A549 (cell line): ENCODE measurements around the gene TPST1.

Experiments used
- BCL3 ChIP-seq: fragments of >200 bp; sonication (Bioruptor Twin); formaldehyde crosslinking; IDR thresholded peaks from 3 replicates; pipeline ENCODE4 v1.6.1; 2016
- CBX2 ChIP-seq: fragments of 200-600 bp; sonication (generic); IDR thresholded peaks from 2 replicates; pipeline ENCODE4 v1.6.1; 2016; ENCODE audit warnings: low read depth, mild to moderate bottlenecking, borderline replicate concordance
- CTCF ChIP-seq: fragments of >200 bp; sonication (Bioruptor Twin); formaldehyde crosslinking; IDR thresholded peaks from 3 replicates; pipeline ENCODE4 v1.5.1; 2016
- HMGXB4 ChIP-seq: fragments of 250-450 bp; sonication (Bioruptor Pico); IDR thresholded peaks from 2 replicates; pipeline ENCODE4 v1.5.0; 2021; ENCODE audit warnings: mild to moderate bottlenecking, moderate library complexity, borderline replicate concordance
- MAFK ChIP-seq: fragments of 450-650 bp; IDR thresholded peaks from 2 replicates; pipeline ENCODE4 v1.6.1; 2014; ENCODE audit not compliant: partially characterized antibody
- MAX ChIP-seq: IDR thresholded peaks from 2 replicates; pipeline ENCODE4 v1.6.1; 2012
- POLR2A ChIP-seq: IDR thresholded peaks from 2 replicates; pipeline ENCODE4 v1.6.1; 2012; ENCODE audit warnings: mild to moderate bottlenecking, low read length
- RCOR1 ChIP-seq: fragments of 150-350 bp; IDR thresholded peaks from 2 replicates; pipeline ENCODE4 v1.6.1; 2014; ENCODE audit warnings: antibody characterized with exemption, low read length, low read depth
- ZSCAN20 ChIP-seq: fragments of 250-450 bp; sonication (Bioruptor Pico); IDR thresholded peaks from 2 replicates; pipeline ENCODE4 v1.8.0; 2022; ENCODE audit warnings: mild to moderate bottlenecking, moderate library complexity
- TF ChIP-seq, protein P1 (sequence below): fragments of 200-600 bp; sonication (generic); IDR thresholded peaks from 2 replicates; pipeline ENCODE4 v1.6.1; 2016; ENCODE audit warnings: antibody characterized with exemption, mild to moderate bottlenecking, moderate library complexity

DNA sequence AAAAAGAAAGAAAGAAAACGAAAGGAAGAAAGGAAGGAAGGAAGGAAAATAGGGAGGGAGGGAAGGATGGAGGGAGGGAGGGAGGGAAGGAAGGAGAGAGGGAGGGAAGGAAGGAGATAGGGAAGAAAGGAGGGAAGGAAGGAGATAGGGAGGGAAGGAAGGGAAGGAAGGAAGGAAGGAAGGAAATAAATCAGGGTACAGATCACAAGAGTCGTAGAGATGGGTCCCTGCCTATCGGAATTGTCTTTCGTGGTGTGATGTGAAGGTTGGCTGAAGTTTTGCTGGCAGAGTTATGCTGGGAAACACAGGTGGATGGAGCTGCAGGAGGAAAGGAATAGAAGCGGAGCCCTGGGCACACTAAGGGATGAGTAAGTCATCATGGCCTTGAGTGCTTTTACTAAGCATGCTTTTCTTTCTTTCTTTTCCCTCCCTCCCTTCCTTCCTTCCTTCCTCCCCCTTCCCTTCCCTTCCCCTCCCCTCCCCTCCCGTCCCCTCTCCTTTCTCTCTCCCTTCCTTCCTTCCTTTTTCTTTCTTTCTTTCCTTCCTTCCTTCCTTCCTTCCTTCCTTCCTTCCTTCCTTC is 11.9 kb upstream of the TPST1 start:
- TF ChIP-seq ZSCAN20 (CRISPR knock-in tag) (no peak), CTCF (no peak), BCL3 (no peak), POLR2A (no peak), CBX2 (no peak), RCOR1 (no peak), MAX (no peak), HMGXB4 (no peak), MAFK (no peak)
- TF ChIP-seq, protein P1, sequence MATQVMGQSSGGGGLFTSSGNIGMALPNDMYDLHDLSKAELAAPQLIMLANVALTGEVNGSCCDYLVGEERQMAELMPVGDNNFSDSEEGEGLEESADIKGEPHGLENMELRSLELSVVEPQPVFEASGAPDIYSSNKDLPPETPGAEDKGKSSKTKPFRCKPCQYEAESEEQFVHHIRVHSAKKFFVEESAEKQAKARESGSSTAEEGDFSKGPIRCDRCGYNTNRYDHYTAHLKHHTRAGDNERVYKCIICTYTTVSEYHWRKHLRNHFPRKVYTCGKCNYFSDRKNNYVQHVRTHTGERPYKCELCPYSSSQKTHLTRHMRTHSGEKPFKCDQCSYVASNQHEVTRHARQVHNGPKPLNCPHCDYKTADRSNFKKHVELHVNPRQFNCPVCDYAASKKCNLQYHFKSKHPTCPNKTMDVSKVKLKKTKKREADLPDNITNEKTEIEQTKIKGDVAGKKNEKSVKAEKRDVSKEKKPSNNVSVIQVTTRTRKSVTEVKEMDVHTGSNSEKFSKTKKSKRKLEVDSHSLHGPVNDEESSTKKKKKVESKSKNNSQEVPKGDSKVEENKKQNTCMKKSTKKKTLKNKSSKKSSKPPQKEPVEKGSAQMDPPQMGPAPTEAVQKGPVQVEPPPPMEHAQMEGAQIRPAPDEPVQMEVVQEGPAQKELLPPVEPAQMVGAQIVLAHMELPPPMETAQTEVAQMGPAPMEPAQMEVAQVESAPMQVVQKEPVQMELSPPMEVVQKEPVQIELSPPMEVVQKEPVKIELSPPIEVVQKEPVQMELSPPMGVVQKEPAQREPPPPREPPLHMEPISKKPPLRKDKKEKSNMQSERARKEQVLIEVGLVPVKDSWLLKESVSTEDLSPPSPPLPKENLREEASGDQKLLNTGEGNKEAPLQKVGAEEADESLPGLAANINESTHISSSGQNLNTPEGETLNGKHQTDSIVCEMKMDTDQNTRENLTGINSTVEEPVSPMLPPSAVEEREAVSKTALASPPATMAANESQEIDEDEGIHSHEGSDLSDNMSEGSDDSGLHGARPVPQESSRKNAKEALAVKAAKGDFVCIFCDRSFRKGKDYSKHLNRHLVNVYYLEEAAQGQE: no peak
